H9 (cell line): ENCODE results near the gene DTNBP1. TPM values are rescaled to one million over a fixed set of nuclear protein-coding genes. Genes with fewer than 3 reads are reported as not detected.

Experiments
- DNase-seq: peaks from one replicate; pipeline ENCODE4 v3.0.0-alpha.2; 2017
- H2AFZ ChIP-seq: one replicate; pipeline ENCODE4 v1.6.1; 2013; ENCODE audit warnings: mild to moderate bottlenecking, low read length, control low read depth, moderate library complexity
- H2AK5ac ChIP-seq: 2 replicates; pipeline ENCODE4 v1.6.1; 2013; ENCODE audit warnings: low read length, control low read depth, mixed read lengths; ENCODE audit not compliant: insufficient read length
- H2BK120ac ChIP-seq: one replicate; pipeline ENCODE4 v1.6.1; 2013; ENCODE audit warnings: low read depth, mild to moderate bottlenecking, low read length, control low read depth, inconsistent platforms; ENCODE audit not compliant: poor library complexity, severe bottlenecking
- H2BK12ac ChIP-seq: 2 replicates; pipeline ENCODE4 v1.6.1; 2013; ENCODE audit warnings: low read length, control low read depth, mixed read lengths, low read depth; ENCODE audit not compliant: insufficient read length
- H2BK15ac ChIP-seq: 2 replicates; pipeline ENCODE4 v1.6.1; 2013; ENCODE audit warnings: low read depth, low read length, control low read depth
- H2BK20ac ChIP-seq: one replicate; pipeline ENCODE4 v1.6.1; 2013; ENCODE audit warnings: low read depth, mild to moderate bottlenecking, low read length, control low read depth, inconsistent platforms; ENCODE audit not compliant: poor library complexity, severe bottlenecking
- H2BK5ac ChIP-seq: 2 replicates; pipeline ENCODE4 v1.6.1; 2013; ENCODE audit warnings: low read length, control low read depth, mixed read lengths; ENCODE audit not compliant: insufficient read length
- H3K14ac ChIP-seq: 2 replicates; pipeline ENCODE4 v1.6.1; 2013; ENCODE audit warnings: low read length, control low read depth; ENCODE audit not compliant: insufficient read depth
- H3K18ac ChIP-seq: 2 replicates; pipeline ENCODE4 v1.6.1; 2013; ENCODE audit warnings: low read depth, mild to moderate bottlenecking, mixed read lengths, low read length, control low read depth; ENCODE audit not compliant: insufficient read length
- H3K23ac ChIP-seq: 2 replicates; pipeline ENCODE4 v1.6.1; 2013; ENCODE audit warnings: low read length, control low read depth, mixed read lengths, low read depth; ENCODE audit not compliant: insufficient read length
- H3K23me2 ChIP-seq: 2 replicates; pipeline ENCODE4 v1.6.1; 2013; ENCODE audit warnings: low read depth, mild to moderate bottlenecking, mixed read lengths, low read length, control low read depth; ENCODE audit not compliant: insufficient read length, poor library complexity, severe bottlenecking
- H3K27ac ChIP-seq: 2 replicates; pipeline ENCODE4 v1.5.1; 2013; ENCODE audit warnings: low read length, control low read depth, mixed read lengths, low read depth; ENCODE audit not compliant: insufficient read length
- H3K27me3 ChIP-seq: 2 replicates; pipeline ENCODE4 v1.6.1; 2013; ENCODE audit warnings: low read length, control low read depth, inconsistent platforms; ENCODE audit not compliant: insufficient read depth
- H3K4ac ChIP-seq: 2 replicates; pipeline ENCODE4 v1.6.1; 2013; ENCODE audit warnings: low read depth, mild to moderate bottlenecking, control low read depth, inconsistent platforms, low read length, moderate library complexity
- H3K4me1 ChIP-seq: 2 replicates; pipeline ENCODE4 v1.6.1; 2013; ENCODE audit warnings: low read length, control low read depth, inconsistent platforms; ENCODE audit not compliant: insufficient read depth
- H3K4me2 ChIP-seq: 2 replicates; pipeline ENCODE4 v1.6.1; 2013; ENCODE audit warnings: low read length, control low read depth, mixed read lengths; ENCODE audit not compliant: insufficient read length, insufficient read depth
- H3K56ac ChIP-seq: 2 replicates; pipeline ENCODE4 v1.6.1; 2013; ENCODE audit warnings: low read depth, mild to moderate bottlenecking, mixed read lengths, low read length, control low read depth; ENCODE audit not compliant: insufficient read length
- H3K79me1 ChIP-seq: 2 replicates; pipeline ENCODE4 v1.6.1; 2013; ENCODE audit warnings: low read depth, mild to moderate bottlenecking, moderate library complexity, low read length, control low read depth, inconsistent platforms; ENCODE audit not compliant: insufficient read depth, poor library complexity, severe bottlenecking
- H3K79me2 ChIP-seq: 2 replicates; pipeline ENCODE4 v1.6.1; 2013; ENCODE audit warnings: low read length, control low read depth, inconsistent platforms; ENCODE audit not compliant: insufficient read depth
- H3K9ac ChIP-seq: 2 replicates; pipeline ENCODE4 v1.6.1; 2013; ENCODE audit warnings: low read length, control low read depth, mixed read lengths; ENCODE audit not compliant: insufficient read length; ENCODE audit errors: extremely low read depth
- H3K9me3 ChIP-seq: one replicate; pipeline ENCODE4 v1.6.1; 2013; ENCODE audit warnings: low read depth, low read length, inconsistent platforms; ENCODE audit not compliant: control insufficient read depth
- H3T11ph ChIP-seq: one replicate; pipeline ENCODE4 v1.6.1; 2013; ENCODE audit warnings: mild to moderate bottlenecking, low read length, control low read depth, inconsistent platforms
- H4K20me1 ChIP-seq: one replicate; pipeline ENCODE4 v1.6.1; 2013; ENCODE audit not compliant: control insufficient read depth, insufficient read length, insufficient read depth
- H4K5ac ChIP-seq: 2 replicates; pipeline ENCODE4 v1.6.1; 2013; ENCODE audit warnings: low read depth, mild to moderate bottlenecking, mixed read lengths, low read length, control low read depth; ENCODE audit not compliant: insufficient read length
- H4K8ac ChIP-seq: replicated peaks from 2 replicates; pipeline ENCODE4 v1.6.1; 2013; ENCODE audit warnings: low read length, control low read depth, mixed read lengths, low read depth; ENCODE audit not compliant: insufficient read length
- H4K91ac ChIP-seq: 2 replicates; pipeline ENCODE4 v1.6.1; 2013; ENCODE audit warnings: low read depth, mild to moderate bottlenecking, moderate library complexity, mixed read lengths, low read length, control low read depth; ENCODE audit not compliant: insufficient read length
- H3K27ac Mint-ChIP-seq, 3 experiments: 2 replicates in 2 of 3; 3 replicates in 1 of 3; pipeline ENCODE4 v1.8.0; 2020 to 2021; ENCODE audit warnings: mixed read lengths in 3 of 3, mild to moderate bottlenecking in 1 of 3, moderate library complexity in 1 of 3
- H3K27me3 Mint-ChIP-seq: 2 replicates; pipeline ENCODE4 v1.8.0; 2021; ENCODE audit warnings: low read depth, mild to moderate bottlenecking, moderate library complexity, mixed read lengths
- H3K36me3 Mint-ChIP-seq, 3 experiments: 2 replicates in 2 of 3; 3 replicates in 1 of 3; pipeline ENCODE4 v1.8.0; 2020 to 2021; ENCODE audit warnings: low read depth in 3 of 3, mixed read lengths in 3 of 3; ENCODE audit not compliant: insufficient read depth in 1 of 3
- H3K4me1 Mint-ChIP-seq, 2 experiments: 2 replicates each; pipeline ENCODE4 v1.8.0; 2020; ENCODE audit warnings: mixed read lengths in 2 of 2
- H3K4me3 Mint-ChIP-seq, 2 experiments: 2 replicates in 1 of 2; 3 replicates in 1 of 2; pipeline ENCODE4 v1.8.0; 2020 to 2021; ENCODE audit warnings: mild to moderate bottlenecking in 2 of 2, mixed read lengths in 2 of 2, moderate library complexity in 1 of 2
- H3K9me3 Mint-ChIP-seq, 2 experiments: 2 replicates in 1 of 2; 3 replicates in 1 of 2; pipeline ENCODE4 v1.8.0; 2020; ENCODE audit warnings: mild to moderate bottlenecking in 2 of 2, mixed read lengths in 2 of 2, moderate library complexity in 1 of 2
- CTCF ChIP-seq: fragments of 200-600 bp; sonication (generic); conservative IDR thresholded peaks from 3 replicates; pipeline ENCODE4 v1.8.0; 2021; ENCODE audit warnings: antibody characterized with exemption, mild to moderate bottlenecking
- WGBS: extraction: QIAGEN DNeasy Blood & Tissue Kit; methylation state at CpG from one replicate; pipeline ENCODE4 v1.1.7; 2013; ENCODE audit warnings: missing lambda C conversion rate, low lambda C conversion rate, mixed read lengths; ENCODE audit not compliant: insufficient read length; ENCODE audit errors: extremely low coverage; 5-methylcytosine and 5-hydroxymethylcytosine counted together
- total RNA-seq: library from RNA; stranded (reverse); gene quantifications from 2 replicates; pipeline ENCODE4 v1.2.1, GENCODE V29; 2021

Gene DTNBP1
- total RNA-seq, 1 experiment from 2014 or later: 12.9 TPM

GRCh38 chr6:15602154-15602553 lies 60.7 kb downstream of the DTNBP1 start:
- Histone ChIP-seq H3K79me1 (no peaks in the 10 kb centered on the region), H2BK5ac (no peak overlapping the region), H4K5ac (no peak overlapping the region), H3K23ac (no peak overlapping the region), H4K91ac (no peak overlapping the region), H2AFZ (no peak overlapping the region), H2BK15ac (no peak overlapping the region), H2BK20ac (no peak overlapping the region), H3K27ac (no peak overlapping the region), H3K18ac (no peak overlapping the region), H3T11ph (no peak overlapping the region), H3K23me2 (no peaks in the 10 kb centered on the region), H3K4me2 (no peak overlapping the region), H4K20me1 (no peaks in the 10 kb centered on the region), H3K27me3 (no peaks in the 10 kb centered on the region), H3K56ac (no peak overlapping the region), H4K8ac (no peak overlapping the region), H2AK5ac (no peak overlapping the region), H3K14ac (no peak overlapping the region), H2BK12ac (no peak overlapping the region), H3K4me1 (no peaks in the 10 kb centered on the region), H3K9ac (no peak overlapping the region), H3K79me2 (no peaks in the 10 kb centered on the region), H2BK120ac (no peak overlapping the region), H3K4ac (no peak overlapping the region), H3K9me3 (no peaks in the 10 kb centered on the region)
- no peak for TF ChIP-seq CTCF
- no peak for DNase-seq
- H3K36me3 Mint-ChIP-seq: no peaks in the 10 kb centered on the region
- no peak overlapping the region; a peak in 1 of 5 replicates for H3K4me3 Mint-ChIP-seq
- H3K27me3 Mint-ChIP-seq: no peaks in the 10 kb centered on the region
- WGBS: no CpG with 5 or more reads among the region's 3 CpGs
- no peak overlapping the region for H3K27ac Mint-ChIP-seq
- H3K9me3 Mint-ChIP-seq: no peaks in the 10 kb centered on the region
- peaks cover 11 to 22% of the 10 kb centered on the region in 2 experiments for H3K4me1 Mint-ChIP-seq
